B cell (primary cell): ENCODE measurements around the gene HOXA10.

Experiments used
- CTCF ChIP-seq: fragments of 200-600 bp; IDR thresholded peaks from one replicate; pipeline ENCODE4 v1.8.0; 2022; ENCODE audit warnings: antibody characterized with exemption, mild to moderate bottlenecking
- EZH2 ChIP-seq: IDR thresholded peaks from 2 replicates; pipeline ENCODE4 v1.6.1; 2012; ENCODE audit warnings: borderline replicate concordance, low read depth, mild to moderate bottlenecking, moderate library complexity, low read length; ENCODE audit not compliant: insufficient read depth, poor library complexity, severe bottlenecking

DNA sequence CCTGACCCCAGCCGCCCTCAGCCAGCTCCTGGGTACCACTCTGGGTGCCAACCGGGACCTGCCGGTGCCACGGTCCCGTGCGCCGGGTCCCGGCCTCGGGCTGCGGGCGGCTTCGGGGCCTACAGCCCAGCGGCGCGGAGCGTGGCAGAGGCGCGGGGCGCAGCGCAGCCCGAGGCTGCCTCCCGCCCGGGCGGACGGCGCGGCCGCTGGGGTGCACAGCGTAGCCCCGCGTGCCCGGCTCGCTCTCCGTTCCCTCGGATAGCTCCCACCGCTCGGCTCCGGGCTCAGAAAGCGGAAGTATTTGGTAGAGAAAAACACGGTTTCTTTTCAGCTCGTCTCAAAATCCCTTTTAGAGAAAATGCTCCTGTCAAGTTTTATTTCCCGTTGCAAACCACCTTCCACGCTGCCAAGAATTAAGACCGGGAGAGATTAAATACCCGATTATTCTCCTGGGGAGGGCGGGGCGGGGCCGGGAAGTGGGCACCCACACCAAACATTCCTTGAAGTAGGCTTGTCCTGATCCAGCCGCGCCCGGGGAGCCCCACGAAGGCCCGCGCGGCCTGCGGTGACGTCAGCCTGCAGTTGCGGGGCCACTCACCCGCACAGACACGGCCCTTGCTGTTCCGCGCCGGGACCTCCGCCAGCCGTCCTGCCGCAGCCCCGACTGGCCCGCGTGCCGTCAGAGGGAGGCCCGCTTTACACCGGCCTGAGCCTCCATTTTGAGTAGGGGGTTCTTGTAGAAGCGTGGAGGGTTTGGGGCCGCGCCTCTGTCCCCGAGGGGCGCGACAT is 18.6 kb upstream of the HOXA10 start:
- TF ChIP-seq CTCF (no peak), EZH2 (peak; percentile 64)
